K562 (cell line): ENCODE data around the gene CAV1.

Experiments
- CTCF ChIP-seq, 3 experiments: IDR thresholded peaks in 2 of 3; conservative IDR thresholded peaks in 1 of 3; 2 replicates each; pipeline ENCODE4 v1.5.1; 2011 to 2012; ENCODE audit warnings: low read length in 3 of 3, mild to moderate bottlenecking in 3 of 3, control low read depth in 2 of 3, improper control_type of control experiment in 1 of 3, inconsistent platforms in 1 of 3, low read depth in 1 of 3, mixed read lengths in 1 of 3, moderate library complexity in 1 of 3; ENCODE audit not compliant: insufficient read depth in 2 of 3
- ELF4 ChIP-seq: fragments of 450-650 bp; formaldehyde crosslinking; IDR thresholded peaks from 2 replicates; pipeline ENCODE4 v1.4.0; 2022; ENCODE audit warnings: missing genetic modification characterization
- POLR2A ChIP-seq: fragments of 450-650 bp; conservative IDR thresholded peaks from 2 replicates; pipeline ENCODE4 v1.6.1; 2016
- STAT6 ChIP-seq: sonication (generic); formaldehyde crosslinking; IDR thresholded peaks from 2 replicates; pipeline ENCODE4 v1.8.1; 2023; ENCODE audit warnings: mild to moderate bottlenecking, missing genetic modification reagents
- TBP ChIP-seq: optimal IDR thresholded peaks from 2 replicates; pipeline ENCODE3; 2011; ENCODE audit warnings: low read depth, low read length, improper control_type of control experiment
- TEAD4 ChIP-seq, 2 experiments: sonication (generic) in 1 of 2; formaldehyde crosslinking in 1 of 2; IDR thresholded peaks; 2 replicates each; pipeline versions ENCODE4 v1.6.1 to v1.8.0; 2012 to 2022; ENCODE audit warnings: borderline replicate concordance in 1 of 2, inconsistent platforms in 1 of 2, low read length in 1 of 2, mild to moderate bottlenecking in 1 of 2, missing genetic modification reagents in 1 of 2

DNA sequence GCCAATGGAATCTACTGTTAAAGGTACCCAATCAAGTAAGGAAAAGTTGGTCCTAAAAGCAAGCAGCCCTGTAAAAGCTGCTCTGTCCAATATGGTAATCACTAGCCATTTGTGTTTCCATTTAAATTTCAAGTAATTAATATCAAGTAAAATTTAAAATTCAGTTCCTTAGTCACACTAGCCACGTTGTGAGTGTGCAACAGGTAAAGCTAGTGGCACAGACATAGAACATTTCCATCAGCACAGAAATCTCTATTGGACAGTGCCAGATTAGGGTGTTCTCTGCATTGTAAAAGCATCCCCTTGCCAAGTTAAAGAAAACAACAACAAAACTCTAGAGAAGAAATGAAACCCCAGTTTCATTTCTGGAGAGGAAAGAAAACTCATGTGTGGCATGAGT, 4.4 kb downstream of the CAV1 start:
- TF ChIP-seq TEAD4 (IDR thresholded peaks at IDR 0.05; ENCODE audit: low read length) (no peak), TEAD4 (CRISPR knock-in tag; IDR thresholded peaks at IDR 0.05; ENCODE audit: borderline replicate concordance) (no peak), TBP (no peak), POLR2A (no peak), CTCF (IDR thresholded peaks at IDR 0.05 in 2 of 3, conservative IDR thresholded peaks at IDR 0.05 in 1 of 3; ENCODE audit: insufficient read depth in 2 of 3, low read depth in 1 of 3, low read length in 3 of 3) (no peak), ELF4 (CRISPR knock-in tag) (no peak), STAT6 (no peak)
